Activated T-helper 2 cell treated with anti-CD3 and anti-CD28 coated beads, Interferon-gamma antibody, Interleukin-2, Interleukin-4, amounts not matched to agents 10 μg/mL and 5 μg/mL and 100 μg/mL, durations not matched to agents 14 hours and 24 hours and 36 hours (primary cell): ENCODE measurements around the gene STRAP. TPM values are rescaled to one million over a fixed set of nuclear protein-coding genes. Genes with fewer than 3 reads are reported as not detected.
A peak's percentile ranks its signal among the peaks of the same experiment; 100 is the strongest.
"Not testable (repeated sequence)": the region's sequence is repeated elsewhere in the genome, so short reads cannot be mapped to it uniquely, and the experiment has no call there.

Experiments used
- DNase-seq: peaks from one replicate; pipeline ENCODE4 v3.0.0; 2021; ENCODE audit warnings: low spot score
- H3K27ac Mint-ChIP-seq: one replicate; pipeline ENCODE4 v1.8.0; 2021; ENCODE audit warnings: mixed read lengths
- H3K27me3 Mint-ChIP-seq: one replicate; pipeline ENCODE4 v1.8.0; 2021; ENCODE audit warnings: low read depth, mixed read lengths
- H3K36me3 Mint-ChIP-seq: one replicate; pipeline ENCODE4 v1.8.0; 2021; ENCODE audit warnings: low read depth, mixed read lengths
- H3K4me1 Mint-ChIP-seq: one replicate; pipeline ENCODE4 v1.8.0; 2021; ENCODE audit warnings: low read depth, mixed read lengths
- H3K4me3 Mint-ChIP-seq: one replicate; pipeline ENCODE4 v1.8.0; 2021; ENCODE audit warnings: low read depth, mild to moderate bottlenecking, moderate library complexity, mixed read lengths
- H3K9me3 Mint-ChIP-seq: one replicate; pipeline ENCODE4 v1.8.0; 2021; ENCODE audit warnings: mixed read lengths
- intact Hi-C: fragments of 100-400 bp; cut with micrococcal nuclease; formaldehyde crosslinking; loops from one replicate; pipeline ENCODE4 v1.15.1; 2023
- total RNA-seq: library from RNA; stranded (reverse); gene quantifications from 2 replicates; pipeline ENCODE4 v1.2.3, GENCODE V29; 2022

The STRAP gene
- total RNA-seq, 1 donor from 2014 or later: 144 TPM

GRCh38 chr12:15854916-15855315, 27.3 kb upstream of the STRAP start:
- H3K4me3 Mint-ChIP-seq: no peak overlapping the region
- H3K36me3 Mint-ChIP-seq: no peaks in the 10 kb centered on the region
- no peak for DNase-seq
- H3K27me3 Mint-ChIP-seq: peaks cover 6% of the 10 kb centered on the region
- intact Hi-C loops: no loop called here
- H3K4me1 Mint-ChIP-seq: no peaks in the 10 kb centered on the region
- H3K27ac Mint-ChIP-seq: no peak overlapping the region
- no peaks in the 10 kb centered on the region for H3K9me3 Mint-ChIP-seq

GRCh38 chr12:15855646-15856045, 26.5 kb upstream of the STRAP start:
- H3K27me3 Mint-ChIP-seq: peaks cover 9% of the 10 kb centered on the region
- DNase-seq: no peak
- H3K9me3 Mint-ChIP-seq: no peaks in the 10 kb centered on the region
- intact Hi-C loops: loop anchor here (1.0 kb wide), 2 partner anchors 265 to 323 kb away; no protein-coding TSS in a partner anchor
- no peaks in the 10 kb centered on the region for H3K4me1 Mint-ChIP-seq
- H3K36me3 Mint-ChIP-seq: no peaks in the 10 kb centered on the region
- H3K4me3 Mint-ChIP-seq: no peak overlapping the region
- H3K27ac Mint-ChIP-seq: no peak overlapping the region

- Mint-ChIP-seq H3K27ac (no peak overlapping the region), H3K36me3 (no peaks in the 10 kb centered on the region), H3K9me3 (no peaks in the 10 kb centered on the region), H3K4me1 (no peaks in the 10 kb centered on the region), H3K4me3 (no peak overlapping the region), H3K27me3 (peaks cover 14% of the 10 kb centered on the region)
- intact Hi-C loops: loop anchor here (1.0 kb wide), 2 partner anchors 266 to 324 kb away; no protein-coding TSS in a partner anchor
- no peak for DNase-seq
These were observed 25.8 kb upstream of the STRAP start for GRCh38 chr12:15856097-15856982.

GRCh38 chr12:15858353-15858752, 23.8 kb upstream of the STRAP start:
- intact Hi-C loops: no loop called here

DNA sequence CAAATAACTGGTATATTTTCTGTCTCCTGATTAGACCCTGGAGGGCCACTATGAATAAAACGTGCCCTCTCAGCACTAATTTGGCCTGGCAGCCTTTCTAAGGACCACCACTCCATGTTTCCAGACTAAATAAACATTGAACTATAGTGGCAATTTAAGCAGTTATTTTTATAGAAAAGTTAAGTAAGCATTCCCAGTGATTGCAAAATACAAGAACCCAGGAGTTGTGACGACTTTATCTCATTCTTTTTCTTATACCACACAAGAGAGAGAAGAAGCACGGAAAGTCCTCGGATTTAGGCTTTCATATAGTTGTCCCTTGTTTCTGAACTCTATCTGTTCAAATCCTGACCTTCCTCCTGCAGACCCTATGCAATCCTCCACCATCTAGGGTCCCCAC, 23.1 kb upstream of the STRAP start:
- Mint-ChIP-seq H3K27me3 (peaks cover 21% of the 10 kb centered on the region), H3K27ac (no peak overlapping the region), H3K4me1 (peaks cover 6% of the 10 kb centered on the region), H3K36me3 (no peaks in the 10 kb centered on the region), H3K4me3 (no peak overlapping the region), H3K9me3 (no peaks in the 10 kb centered on the region)
- DNase-seq: no peak
- intact Hi-C loops: no loop called here

More at GRCh38 chr12:15858353-15858752, 23.8 kb upstream of the STRAP start:
- Mint-ChIP-seq H3K4me3 (no peak overlapping the region), H3K36me3 (no peaks in the 10 kb centered on the region), H3K27me3 (peaks cover 21% of the 10 kb centered on the region), H3K9me3 (no peaks in the 10 kb centered on the region), H3K4me1 (no peaks in the 10 kb centered on the region), H3K27ac (no peak overlapping the region)
- no peak for DNase-seq

DNA sequence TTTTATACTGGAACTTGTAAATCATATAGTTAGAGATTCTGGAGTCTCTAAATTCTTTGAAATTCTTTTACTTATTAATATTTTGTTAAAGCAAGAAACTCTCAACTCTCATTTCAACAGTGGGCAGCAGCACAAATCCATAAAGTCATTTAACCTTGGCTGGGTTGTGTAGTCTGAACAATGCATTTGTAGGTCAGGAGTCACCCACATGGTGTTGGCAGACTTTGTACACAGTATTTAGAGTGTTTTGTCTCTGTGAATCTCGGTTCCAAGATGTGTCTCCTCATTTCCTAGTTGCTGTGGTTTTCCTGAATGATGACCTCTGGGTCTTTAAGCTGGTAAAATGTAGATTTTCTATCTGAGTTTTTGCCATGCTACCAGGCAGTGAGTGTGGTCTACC, 20.8 kb upstream of the STRAP start:
- Mint-ChIP-seq H3K9me3 (no peaks in the 10 kb centered on the region), H3K4me1 (peaks cover 7% of the 10 kb centered on the region), H3K27ac (no peak overlapping the region), H3K4me3 (no peak overlapping the region), H3K27me3 (peaks cover 26% of the 10 kb centered on the region), H3K36me3 (no peaks in the 10 kb centered on the region)
- intact Hi-C loops: no loop called here
- no peak for DNase-seq

DNA sequence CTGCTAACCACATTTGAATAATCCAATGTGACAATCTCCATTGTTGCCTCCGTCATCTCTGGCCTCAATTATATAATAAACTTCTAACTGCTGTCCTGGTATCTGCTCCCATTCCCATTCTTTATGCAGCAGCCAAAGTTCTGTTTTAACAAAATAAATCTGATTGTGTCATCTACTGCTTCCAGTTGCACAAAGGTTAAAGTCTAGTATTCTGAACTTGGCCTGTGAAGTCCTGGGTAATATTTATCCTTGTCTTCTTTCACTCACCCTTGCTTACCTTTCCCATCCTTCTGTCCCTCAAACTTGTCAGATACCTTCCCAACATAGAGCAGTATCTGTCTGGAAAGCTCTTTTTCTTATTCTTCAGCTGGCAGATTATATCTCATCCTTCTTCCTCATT, 19.3 kb upstream of the STRAP start:
- no peak overlapping the region for H3K27ac Mint-ChIP-seq
- H3K9me3 Mint-ChIP-seq: no peaks in the 10 kb centered on the region
- peaks cover 30% of the 10 kb centered on the region for H3K27me3 Mint-ChIP-seq
- no peak for DNase-seq
- peaks cover 7% of the 10 kb centered on the region for H3K4me1 Mint-ChIP-seq
- H3K36me3 Mint-ChIP-seq: no peaks in the 10 kb centered on the region
- no peak overlapping the region for H3K4me3 Mint-ChIP-seq
- intact Hi-C loops: no loop called here

GRCh38 chr12:15863372-15863771, 18.8 kb upstream of the STRAP start:
- intact Hi-C loops: no loop called here
- no peak for DNase-seq
- Mint-ChIP-seq H3K27me3 (peaks cover 29% of the 10 kb centered on the region), H3K36me3 (no peaks in the 10 kb centered on the region), H3K4me3 (no peak overlapping the region), H3K27ac (no peak overlapping the region), H3K4me1 (peaks cover 7% of the 10 kb centered on the region), H3K9me3 (no peaks in the 10 kb centered on the region)

- intact Hi-C loops: no loop called here
- H3K4me3 Mint-ChIP-seq: peak overlapping the region; percentile 6
- H3K27ac Mint-ChIP-seq: no peak overlapping the region
- H3K36me3 Mint-ChIP-seq: no peaks in the 10 kb centered on the region
- DNase-seq: no peak
- peaks cover 7% of the 10 kb centered on the region for H3K4me1 Mint-ChIP-seq
- H3K9me3 Mint-ChIP-seq: no peaks in the 10 kb centered on the region
- peaks cover 29% of the 10 kb centered on the region for H3K27me3 Mint-ChIP-seq
These were observed 18.2 kb upstream of the STRAP start for GRCh38 chr12:15863984-15864383.

GRCh38 chr12:15868186-15868585, 14.0 kb upstream of the STRAP start:
- no peak overlapping the region for H3K4me3 Mint-ChIP-seq
- peaks cover 12% of the 10 kb centered on the region for H3K27me3 Mint-ChIP-seq
- H3K4me1 Mint-ChIP-seq: peaks cover 7% of the 10 kb centered on the region
- no peaks in the 10 kb centered on the region for H3K36me3 Mint-ChIP-seq
- no peaks in the 10 kb centered on the region for H3K9me3 Mint-ChIP-seq
- intact Hi-C loops: no loop called here
- H3K27ac Mint-ChIP-seq: no peak overlapping the region
- DNase-seq: no peak

- Mint-ChIP-seq H3K36me3 (no peaks in the 10 kb centered on the region), H3K4me1 (no peaks in the 10 kb centered on the region), H3K4me3 (no peak overlapping the region), H3K9me3 (no peaks in the 10 kb centered on the region), H3K27ac (no peak overlapping the region), H3K27me3 (peaks cover 4% of the 10 kb centered on the region)
- DNase-seq: no peak
- intact Hi-C loops: no loop called here
These were observed 8.6 kb upstream of the STRAP start for GRCh38 chr12:15873556-15873955.

DNA sequence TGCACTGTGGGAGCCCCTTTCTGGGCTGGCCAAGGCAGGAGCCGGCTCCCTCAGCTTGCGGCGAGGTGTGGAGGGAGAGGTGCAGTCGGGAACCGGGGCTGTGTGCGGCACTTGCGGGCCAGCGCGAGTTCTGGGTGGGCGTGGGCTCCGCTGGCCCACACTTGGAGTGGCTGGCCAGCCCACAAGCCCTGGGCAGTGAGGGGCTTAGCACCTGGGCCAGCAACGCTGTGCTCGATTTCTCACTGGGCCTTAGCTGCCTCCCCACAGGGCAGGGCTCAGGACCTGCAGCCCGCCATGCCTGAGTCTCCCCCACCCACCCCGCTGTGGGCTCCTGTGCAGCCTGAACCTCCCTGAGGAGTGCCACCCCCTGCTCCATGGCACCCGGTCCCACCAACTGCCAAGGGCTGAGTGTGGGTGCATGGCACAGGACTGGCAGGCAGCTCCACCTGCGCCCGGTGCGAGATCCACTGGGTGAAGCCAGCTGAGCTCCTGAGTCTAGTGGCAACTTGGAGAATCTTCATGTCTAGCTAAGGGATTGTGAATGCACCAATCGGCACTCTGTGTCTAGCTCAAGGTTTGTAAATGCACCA, 7.5 kb upstream of the STRAP start:
- H3K4me1 Mint-ChIP-seq, H3K4me3 Mint-ChIP-seq, H3K27ac Mint-ChIP-seq, DNase-seq, H3K9me3 Mint-ChIP-seq, H3K36me3 Mint-ChIP-seq, H3K27me3 Mint-ChIP-seq, intact Hi-C loops: not testable (repeated sequence)

GRCh38 chr12:15875863-15876262, 6.3 kb upstream of the STRAP start:
- Mint-ChIP-seq H3K4me3 (no peak overlapping the region), H3K9me3 (no peaks in the 10 kb centered on the region), H3K27ac (no peak overlapping the region), H3K36me3 (no peaks in the 10 kb centered on the region), H3K4me1 (peaks cover 3% of the 10 kb centered on the region), H3K27me3 (peaks cover 4% of the 10 kb centered on the region)
- intact Hi-C loops: no loop called here
- DNase-seq: no peak
